ENCODE results near the gene LEKR1.

Gene LEKR1

GRCh38 chr3:157069406-157069805 is 243.3 kb downstream of the LEKR1 start:
- H3K79me2 ChIP-seq (ENCODE audit: low read length): no peaks in the 10 kb centered on the region
- H4K20me1 ChIP-seq (ENCODE audit: insufficient read depth, low read length): no peaks in the 10 kb centered on the region
- peaks cover 59% of the 10 kb centered on the region for H3K4me1 ChIP-seq (ENCODE audit: low read length)
- no peak for TF ChIP-seq CTCF (IDR thresholded peaks at IDR 0.05; ENCODE audit: low read depth, low read length)
- TF ChIP-seq EZH2phosphoT487 (IDR thresholded peaks at IDR 0.05; ENCODE audit: low read depth): no peak
- no peaks in the 10 kb centered on the region for H3K27me3 ChIP-seq (ENCODE audit: low read depth, low read length)
- no peak overlapping the region for H3K27ac ChIP-seq (ENCODE audit: low read length)
- H3K4me2 ChIP-seq (ENCODE audit: low read length): no peak overlapping the region
- H3K4me3 ChIP-seq (ENCODE audit: low read length): no peak overlapping the region
- no peak overlapping the region; the same call in 1 of the 2 replicates for H3K9ac ChIP-seq (ENCODE audit: low read length)
- H3K36me3 ChIP-seq (replicated peaks; ENCODE audit: low read depth, low read length): no peaks in the 10 kb centered on the region
- H3K9me3 ChIP-seq (ENCODE audit: insufficient read depth, low read length): no peaks in the 10 kb centered on the region
- no peak overlapping the region for H2AFZ ChIP-seq (ENCODE audit: low read depth, low read length)

- no peaks in the 10 kb centered on the region for H3K9me3 ChIP-seq (ENCODE audit: insufficient read depth, low read length)
- H3K27me3 ChIP-seq (ENCODE audit: low read depth, low read length): no peaks in the 10 kb centered on the region
- peak overlapping the region; percentile 12; the same call in 1 of the 2 replicates for H3K9ac ChIP-seq (ENCODE audit: low read length)
- no peak for TF ChIP-seq CTCF (IDR thresholded peaks at IDR 0.05; ENCODE audit: low read depth, low read length)
- no peak for TF ChIP-seq EZH2phosphoT487 (IDR thresholded peaks at IDR 0.05; ENCODE audit: low read depth)
- peak overlapping the region; percentile 12; the same call in 1 of the 2 replicates for H3K27ac ChIP-seq (ENCODE audit: low read length)
- no peaks in the 10 kb centered on the region for H4K20me1 ChIP-seq (ENCODE audit: insufficient read depth, low read length)
- H2AFZ ChIP-seq (ENCODE audit: low read depth, low read length): peak overlapping the region; percentile 60
- no peaks in the 10 kb centered on the region for H3K79me2 ChIP-seq (ENCODE audit: low read length)
- H3K4me2 ChIP-seq (ENCODE audit: low read length): peak overlapping the region; percentile 44
- H3K36me3 ChIP-seq (replicated peaks; ENCODE audit: low read depth, low read length): no peaks in the 10 kb centered on the region
- no peak overlapping the region for H3K4me3 ChIP-seq (ENCODE audit: low read length)
- H3K4me1 ChIP-seq (ENCODE audit: low read length): peaks cover 52% of the 10 kb centered on the region
Measured at GRCh38 chr3:157069846-157070677, 243.9 kb downstream of the LEKR1 start.

GRCh38 chr3:157070678-157070999 is 244.5 kb downstream of the LEKR1 start:
- H3K4me2 ChIP-seq (ENCODE audit: low read length): 0 out of 2 replicates have a peak overlapping the region, but pooled peaks have one; percentile 44
- peaks cover 50% of the 10 kb centered on the region for H3K4me1 ChIP-seq (ENCODE audit: low read length)
- no peak overlapping the region for H3K4me3 ChIP-seq (ENCODE audit: low read length)
- no peaks in the 10 kb centered on the region for H3K36me3 ChIP-seq (replicated peaks; ENCODE audit: low read depth, low read length)
- no peaks in the 10 kb centered on the region for H3K27me3 ChIP-seq (ENCODE audit: low read depth, low read length)
- no peaks in the 10 kb centered on the region for H3K79me2 ChIP-seq (ENCODE audit: low read length)
- H2AFZ ChIP-seq (ENCODE audit: low read depth, low read length): peak overlapping the region; percentile 60
- H4K20me1 ChIP-seq (ENCODE audit: insufficient read depth, low read length): no peaks in the 10 kb centered on the region
- H3K9ac ChIP-seq (ENCODE audit: low read length): no peak overlapping the region
- H3K9me3 ChIP-seq (ENCODE audit: insufficient read depth, low read length): no peaks in the 10 kb centered on the region
- H3K27ac ChIP-seq (ENCODE audit: low read length): peak overlapping the region; percentile 12; the same call in 1 of the 2 replicates
- no peak for TF ChIP-seq EZH2phosphoT487 (IDR thresholded peaks at IDR 0.05; ENCODE audit: low read depth)
- TF ChIP-seq CTCF (IDR thresholded peaks at IDR 0.05; ENCODE audit: low read depth, low read length): no peak

GRCh38 chr3:157071744-157072525 is 245.8 kb downstream of the LEKR1 start:
- H3K4me2 ChIP-seq (ENCODE audit: low read length): no peak overlapping the region

More at GRCh38 chr3:157071744-157072525, 245.8 kb downstream of the LEKR1 start:
- Histone ChIP-seq H3K4me3 (ENCODE audit: low read length) (no peak overlapping the region), H3K79me2 (ENCODE audit: low read length) (no peaks in the 10 kb centered on the region), H2AFZ (ENCODE audit: low read depth, low read length) (no peak overlapping the region), H3K27ac (ENCODE audit: low read length) (no peak overlapping the region), H3K9ac (ENCODE audit: low read length) (no peak overlapping the region), H3K36me3 (replicated peaks; ENCODE audit: low read depth, low read length) (no peaks in the 10 kb centered on the region), H3K4me1 (ENCODE audit: low read length) (peaks cover 46% of the 10 kb centered on the region), H4K20me1 (ENCODE audit: insufficient read depth, low read length) (no peaks in the 10 kb centered on the region), H3K27me3 (ENCODE audit: low read depth, low read length) (no peaks in the 10 kb centered on the region), H3K9me3 (ENCODE audit: insufficient read depth, low read length) (no peaks in the 10 kb centered on the region)
- TF ChIP-seq CTCF (IDR thresholded peaks at IDR 0.05; ENCODE audit: low read depth, low read length) (no peak), EZH2phosphoT487 (IDR thresholded peaks at IDR 0.05; ENCODE audit: low read depth) (no peak)

Data from OCI-LY3 (cell line).